NCI-H2107 (cell line): Measurements from ENCODE around the gene EHMT1.
"Not testable (repeated sequence)": the region's sequence is repeated elsewhere in the genome, so short reads cannot be mapped to it uniquely, and the experiment has no call there.

Experiments
- DNase-seq: peaks from one replicate; lab custom pipeline; 2025; lab: John Stamatoyannopoulos, UW

Gene EHMT1

GRCh38 chr9:137762414-137763061 is 143.7 kb downstream of the EHMT1 start:
- no peak for DNase-seq

GRCh38 chr9:137763271-137763955 is 144.6 kb downstream of the EHMT1 start:
- no peak for DNase-seq

GRCh38 chr9:137764171-137764671 is 145.4 kb downstream of the EHMT1 start:
- DNase-seq, result no peak

GRCh38 chr9:137764981-137765380 is 146.2 kb downstream of the EHMT1 start:
- DNase-seq, result no peak

GRCh38 chr9:137765536-137765935 is 146.7 kb downstream of the EHMT1 start:
- no peak for DNase-seq

GRCh38 chr9:137771580-137771979 is 152.8 kb downstream of the EHMT1 start:
- DNase-seq, result no peak

GRCh38 chr9:137772281-137772873 is 153.6 kb downstream of the EHMT1 start:
- DNase-seq, result no peak

GRCh38 chr9:137774775-137775386 is 156.1 kb downstream of the EHMT1 start:
- DNase-seq, result no peak

- DNase-seq, result no peak
Observed at GRCh38 chr9:137776306-137776995, 157.6 kb downstream of the EHMT1 start.

GRCh38 chr9:137777761-137778160 is 159.0 kb downstream of the EHMT1 start:
- no peak for DNase-seq

GRCh38 chr9:137778336-137778735 is 159.5 kb downstream of the EHMT1 start:
- no peak for DNase-seq

- no peak for DNase-seq
Observed at GRCh38 chr9:137778914-137779313, 160.1 kb downstream of the EHMT1 start.

- DNase-seq, result not testable (repeated sequence)
Observed at GRCh38 chr9:137780031-137780430, 161.2 kb downstream of the EHMT1 start.

- DNase-seq, result no peak
Observed at GRCh38 chr9:137781906-137782585, 163.2 kb downstream of the EHMT1 start.

GRCh38 chr9:137783521-137783920 is 164.7 kb downstream of the EHMT1 start:
- DNase-seq, result no peak

- no peak for DNase-seq
Observed at GRCh38 chr9:137784046-137784445, 165.2 kb downstream of the EHMT1 start.

GRCh38 chr9:137784641-137785513 is 166.1 kb downstream of the EHMT1 start:
- no peak for DNase-seq

- DNase-seq, result no peak
Observed at GRCh38 chr9:137785704-137786161, 166.9 kb downstream of the EHMT1 start.

GRCh38 chr9:137786511-137786920 is 167.7 kb downstream of the EHMT1 start:
- DNase-seq, result no peak

GRCh38 chr9:137787381-137787780 is 168.6 kb downstream of the EHMT1 start:
- DNase-seq, result no peak
